ENCODE measurements around the gene ALDH1B1.

ALDH1B1 gene

GRCh38 chr9:38432922-38433510 lies 40.5 kb downstream of the ALDH1B1 start:
- H2AFZ ChIP-seq (ENCODE audit: low read depth) = peak overlapping the region; percentile 21
- no peaks in the 10 kb centered on the region for H4K20me1 ChIP-seq (ENCODE audit: insufficient read depth)
- no peaks in the 10 kb centered on the region for H3K4me1 ChIP-seq (ENCODE audit: low read depth, poor library complexity, severe bottlenecking)
- no peak overlapping the region for H3K4me2 ChIP-seq
- H3K27me3 ChIP-seq (ENCODE audit: insufficient read depth, low read depth) = no peaks in the 10 kb centered on the region
- no peak overlapping the region for H3K4me3 ChIP-seq (IDR thresholded peaks at IDR 0.05; ENCODE audit: insufficient read depth, low read depth, low read length)
- H3K27ac ChIP-seq = no peak overlapping the region
- H3K9ac ChIP-seq = no peak overlapping the region
- H3K36me3 ChIP-seq (ENCODE audit: insufficient read depth) = no peaks in the 10 kb centered on the region
- no peaks in the 10 kb centered on the region for H3K79me2 ChIP-seq (ENCODE audit: insufficient read depth, low read depth)
- peak; percentile 83 for TF ChIP-seq CTCF (conservative IDR thresholded peaks at IDR 0.05; ENCODE audit: low read depth, low read length)

GRCh38 chr9:38434365-38434764 lies 41.9 kb downstream of the ALDH1B1 start:
- Histone ChIP-seq H4K20me1 (ENCODE audit: insufficient read depth) (no peaks in the 10 kb centered on the region), H3K4me1 (ENCODE audit: low read depth, poor library complexity, severe bottlenecking) (no peaks in the 10 kb centered on the region), H3K4me3 (IDR thresholded peaks at IDR 0.05; ENCODE audit: insufficient read depth, low read depth, low read length) (no peak overlapping the region), H3K27ac (no peak overlapping the region), H3K36me3 (ENCODE audit: insufficient read depth) (no peaks in the 10 kb centered on the region), H3K4me2 (no peak overlapping the region), H3K9ac (no peak overlapping the region), H3K27me3 (ENCODE audit: insufficient read depth, low read depth) (no peaks in the 10 kb centered on the region), H2AFZ (ENCODE audit: low read depth) (no peak overlapping the region), H3K79me2 (ENCODE audit: insufficient read depth, low read depth) (no peaks in the 10 kb centered on the region)
- TF ChIP-seq CTCF (conservative IDR thresholded peaks at IDR 0.05; ENCODE audit: low read depth, low read length) = no peak

- no peak overlapping the region for H3K27ac ChIP-seq
These were observed 42.4 kb downstream of the ALDH1B1 start for GRCh38 chr9:38434853-38435252.

GRCh38 chr9:38435521-38435920 lies 43.0 kb downstream of the ALDH1B1 start:
- Histone ChIP-seq H3K79me2 (ENCODE audit: insufficient read depth, low read depth) (no peaks in the 10 kb centered on the region), H3K4me1 (ENCODE audit: low read depth, poor library complexity, severe bottlenecking) (no peaks in the 10 kb centered on the region), H3K4me2 (no peak overlapping the region), H4K20me1 (ENCODE audit: insufficient read depth) (no peaks in the 10 kb centered on the region), H3K27me3 (ENCODE audit: insufficient read depth, low read depth) (no peaks in the 10 kb centered on the region), H3K9ac (no peak overlapping the region), H3K27ac (no peak overlapping the region), H2AFZ (ENCODE audit: low read depth) (no peak overlapping the region), H3K36me3 (ENCODE audit: insufficient read depth) (no peaks in the 10 kb centered on the region), H3K4me3 (IDR thresholded peaks at IDR 0.05; ENCODE audit: insufficient read depth, low read depth, low read length) (no peak overlapping the region)
- TF ChIP-seq CTCF (conservative IDR thresholded peaks at IDR 0.05; ENCODE audit: low read depth, low read length) = no peak

More at GRCh38 chr9:38434853-38435252, 42.4 kb downstream of the ALDH1B1 start:
- no peak for TF ChIP-seq CTCF (conservative IDR thresholded peaks at IDR 0.05; ENCODE audit: low read depth, low read length)
- Histone ChIP-seq H3K4me1 (ENCODE audit: low read depth, poor library complexity, severe bottlenecking) (no peaks in the 10 kb centered on the region), H3K27me3 (ENCODE audit: insufficient read depth, low read depth) (no peaks in the 10 kb centered on the region), H3K4me3 (IDR thresholded peaks at IDR 0.05; ENCODE audit: insufficient read depth, low read depth, low read length) (no peak overlapping the region), H3K9ac (no peak overlapping the region), H4K20me1 (ENCODE audit: insufficient read depth) (no peaks in the 10 kb centered on the region), H2AFZ (ENCODE audit: low read depth) (no peak overlapping the region), H3K36me3 (ENCODE audit: insufficient read depth) (no peaks in the 10 kb centered on the region), H3K79me2 (ENCODE audit: insufficient read depth, low read depth) (no peaks in the 10 kb centered on the region), H3K4me2 (no peak overlapping the region)

All from KMS-11 (cell line).